RWPE2 (cell line): Measurements from ENCODE around the gene POLA2.
A peak's percentile ranks its signal among the peaks of the same experiment; 100 is the strongest.

Source experiments
- ATAC-seq: fragments of 200-7000 bp; cut with Tn5 transposase; 3 replicates; pipeline ENCODE4 v1.9.1; 2021; ENCODE audit warnings: low read depth
- DNase-seq: peaks from one replicate; pipeline ENCODE4 v3.0.0-alpha.2; 2020; ENCODE audit warnings: low spot score
- H3K27ac ChIP-seq: fragments of 450-650 bp; 2 replicates; pipeline ENCODE4 v1.5.1; 2017; ENCODE audit warnings: mild to moderate bottlenecking; ENCODE audit not compliant: poor library complexity, severe bottlenecking
- H3K27me3 ChIP-seq: fragments of 250-450 bp; sonication (Bioruptor Pico); 2 replicates; pipeline ENCODE4 v1.5.1; 2021; ENCODE audit warnings: mild to moderate bottlenecking, moderate library complexity; ENCODE audit not compliant: insufficient read depth, poor library complexity, severe bottlenecking
- H3K36me3 ChIP-seq: fragments of 250-450 bp; sonication (Bioruptor Pico); 2 replicates; pipeline ENCODE4 v1.5.1; 2020; ENCODE audit warnings: low read depth, mild to moderate bottlenecking, moderate library complexity
- H3K4me1 ChIP-seq: fragments of 250-450 bp; sonication (Bioruptor Pico); 2 replicates; pipeline ENCODE4 v1.5.1; 2021; ENCODE audit warnings: mild to moderate bottlenecking, moderate library complexity; ENCODE audit not compliant: insufficient read depth, poor library complexity, severe bottlenecking
- H3K4me3 ChIP-seq: fragments of 250-450 bp; sonication (Bioruptor Pico); 2 replicates; pipeline ENCODE4 v1.5.1; 2021; ENCODE audit warnings: mild to moderate bottlenecking, moderate library complexity; ENCODE audit not compliant: severe bottlenecking
- H3K9me3 ChIP-seq: fragments of 250-450 bp; sonication (Bioruptor Pico); 2 replicates; pipeline ENCODE4 v1.5.1; 2021; ENCODE audit warnings: mild to moderate bottlenecking, moderate library complexity; ENCODE audit not compliant: severe bottlenecking
- TF ChIP-seq, protein P1 (sequence below): fragments of 450-650 bp; IDR thresholded peaks from one replicate; pipeline ENCODE4 v1.5.1; 2017; ENCODE audit warnings: mild to moderate bottlenecking, moderate library complexity; ENCODE audit not compliant: poor library complexity, severe bottlenecking

Gene POLA2

DNA sequence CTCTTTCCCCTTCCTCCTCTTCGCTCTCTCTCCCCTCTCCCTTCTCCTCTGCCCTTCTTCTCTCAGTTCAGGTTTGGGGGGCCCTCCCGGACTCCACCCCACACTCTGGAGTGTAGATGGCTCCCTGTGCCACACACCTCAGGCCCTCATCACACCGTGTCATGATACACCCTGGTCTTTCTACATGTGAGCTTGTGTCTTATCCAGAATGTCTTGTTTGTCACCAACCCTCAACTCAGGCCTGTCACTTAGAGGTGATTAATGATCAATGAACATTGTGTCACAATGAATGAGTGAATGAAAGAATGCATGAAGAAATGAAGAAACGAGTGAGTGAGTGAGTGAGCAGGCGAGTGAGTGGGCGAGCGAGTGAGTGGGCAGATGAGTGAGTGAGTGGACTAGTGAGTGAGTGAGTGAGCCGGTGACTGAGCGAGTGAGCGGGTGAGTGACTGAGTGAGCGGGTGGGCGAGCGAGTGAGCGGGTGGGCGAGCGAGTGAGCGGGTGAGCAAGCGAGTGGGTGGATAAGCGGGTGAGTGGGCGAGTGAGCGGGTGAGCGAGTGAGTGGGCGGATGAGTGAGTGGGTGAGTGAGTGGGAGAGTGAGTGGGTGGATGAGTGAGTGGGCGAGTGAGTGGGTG lies 46.2 kb upstream of the POLA2 start:
- ATAC-seq (no peak), DNase-seq (no peak)
- Histone ChIP-seq H3K4me1 (no peaks in the 10 kb centered on the region), H3K9me3 (no peaks in the 10 kb centered on the region), H3K27me3 (no peaks in the 10 kb centered on the region), H3K4me3 (no peak overlapping the region), H3K36me3 (peaks cover 9% of the 10 kb centered on the region), H3K27ac (no peak overlapping the region)
- TF ChIP-seq, protein P1, sequence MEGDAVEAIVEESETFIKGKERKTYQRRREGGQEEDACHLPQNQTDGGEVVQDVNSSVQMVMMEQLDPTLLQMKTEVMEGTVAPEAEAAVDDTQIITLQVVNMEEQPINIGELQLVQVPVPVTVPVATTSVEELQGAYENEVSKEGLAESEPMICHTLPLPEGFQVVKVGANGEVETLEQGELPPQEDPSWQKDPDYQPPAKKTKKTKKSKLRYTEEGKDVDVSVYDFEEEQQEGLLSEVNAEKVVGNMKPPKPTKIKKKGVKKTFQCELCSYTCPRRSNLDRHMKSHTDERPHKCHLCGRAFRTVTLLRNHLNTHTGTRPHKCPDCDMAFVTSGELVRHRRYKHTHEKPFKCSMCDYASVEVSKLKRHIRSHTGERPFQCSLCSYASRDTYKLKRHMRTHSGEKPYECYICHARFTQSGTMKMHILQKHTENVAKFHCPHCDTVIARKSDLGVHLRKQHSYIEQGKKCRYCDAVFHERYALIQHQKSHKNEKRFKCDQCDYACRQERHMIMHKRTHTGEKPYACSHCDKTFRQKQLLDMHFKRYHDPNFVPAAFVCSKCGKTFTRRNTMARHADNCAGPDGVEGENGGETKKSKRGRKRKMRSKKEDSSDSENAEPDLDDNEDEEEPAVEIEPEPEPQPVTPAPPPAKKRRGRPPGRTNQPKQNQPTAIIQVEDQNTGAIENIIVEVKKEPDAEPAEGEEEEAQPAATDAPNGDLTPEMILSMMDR = no peak

DNA sequence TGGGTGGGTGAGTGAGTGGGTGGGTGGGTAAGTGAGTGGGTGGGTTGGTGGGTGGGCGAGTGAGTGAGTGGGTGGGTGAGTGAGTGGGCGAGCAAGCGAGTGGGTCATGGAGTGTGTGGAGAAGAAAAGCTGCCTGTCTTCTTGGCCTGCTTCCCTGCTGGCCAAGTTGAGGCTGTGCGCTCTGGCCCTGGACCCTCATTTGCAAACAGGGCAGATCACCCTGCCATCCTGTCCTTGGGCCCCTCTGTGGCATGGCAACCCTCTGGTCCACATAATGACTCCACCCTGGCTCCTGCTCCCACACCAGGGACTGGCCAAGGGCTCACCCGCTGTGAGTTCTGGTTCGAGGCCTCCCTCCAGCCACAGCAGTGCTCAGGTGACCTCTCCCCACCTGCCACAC lies 44.9 kb upstream of the POLA2 start:
- H3K4me1 ChIP-seq = no peaks in the 10 kb centered on the region
- H3K4me3 ChIP-seq = no peak overlapping the region
- H3K9me3 ChIP-seq = no peaks in the 10 kb centered on the region
- ATAC-seq (0 out of 3 replicates have a peak, but pooled peaks have one; percentile 13), DNase-seq (no peak)
- TF ChIP-seq, protein P1 = no peak
- no peak overlapping the region for H3K27ac ChIP-seq
- H3K36me3 ChIP-seq = no peaks in the 10 kb centered on the region
- H3K27me3 ChIP-seq = no peaks in the 10 kb centered on the region

DNA sequence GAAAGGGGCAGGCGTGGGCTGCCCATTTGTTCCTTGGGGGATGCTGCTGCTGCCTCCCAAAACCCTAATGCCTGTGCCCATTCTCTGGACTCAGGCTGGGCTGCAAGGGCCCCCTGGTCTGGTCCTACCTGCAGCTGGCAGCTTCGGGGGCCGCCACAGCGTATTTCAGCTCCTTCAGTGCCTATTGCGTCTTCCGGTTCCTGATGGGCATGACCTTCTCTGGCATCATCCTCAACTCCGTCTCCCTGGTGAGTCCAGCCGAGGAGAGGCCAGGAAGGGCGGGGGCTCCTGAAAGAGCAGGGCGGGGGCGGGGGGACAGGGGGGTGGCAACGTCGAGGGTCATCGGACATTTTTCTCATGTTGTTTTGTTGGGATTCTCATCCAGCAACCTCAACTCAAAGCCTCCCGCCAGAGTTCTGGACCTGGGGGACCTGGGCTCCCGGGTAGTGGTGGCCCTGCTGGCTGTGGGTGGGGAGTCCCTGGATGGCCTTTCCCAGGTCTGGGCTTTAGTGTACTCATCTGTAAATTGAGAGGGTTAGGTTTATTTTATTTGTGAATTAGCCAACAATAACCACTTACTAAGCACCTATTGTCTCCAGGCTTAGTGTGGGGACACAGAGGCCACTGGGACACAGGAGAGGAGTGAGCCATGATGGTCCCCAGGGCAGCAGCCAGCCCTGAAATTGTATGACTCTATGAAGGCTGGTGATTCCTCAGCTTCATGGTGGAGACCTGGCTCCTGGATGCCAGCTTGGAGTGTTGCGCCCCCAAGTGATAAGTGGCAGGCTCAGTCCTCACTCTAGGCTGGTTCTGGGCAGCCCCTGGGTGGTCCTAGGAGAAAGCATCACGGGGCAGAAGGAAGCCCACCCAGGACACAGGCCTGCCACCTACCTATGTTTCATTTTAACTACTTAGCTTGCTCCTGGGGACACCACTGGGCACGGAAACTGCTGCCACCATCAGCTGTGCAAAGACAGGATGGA lies 44.0 kb upstream of the POLA2 start:
- Histone ChIP-seq H3K27me3 (no peaks in the 10 kb centered on the region), H3K4me3 (no peak overlapping the region), H3K9me3 (no peaks in the 10 kb centered on the region), H3K36me3 (no peaks in the 10 kb centered on the region), H3K27ac (no peak overlapping the region), H3K4me1 (no peaks in the 10 kb centered on the region)
- TF ChIP-seq, protein P1 = no peak
- DNase-seq (no peak), ATAC-seq (no peak)

DNA sequence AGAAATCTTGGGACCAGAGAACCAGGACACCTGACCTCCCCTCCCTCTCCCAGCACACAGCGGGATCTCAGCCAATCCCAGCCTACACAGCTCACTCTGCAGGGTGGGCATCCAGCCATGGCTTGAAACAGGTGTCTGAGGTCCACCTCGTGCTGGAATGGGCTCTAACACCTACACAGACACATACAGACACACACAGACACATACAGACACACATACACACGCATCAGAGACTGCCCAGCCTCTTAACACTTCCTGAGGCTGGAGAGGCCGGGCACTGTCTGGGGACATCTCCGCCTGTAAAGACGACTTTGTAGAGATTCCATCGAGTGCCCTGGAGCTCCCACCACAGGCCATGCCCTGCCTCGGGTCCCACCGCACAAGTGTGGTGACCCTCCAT lies 43.3 kb upstream of the POLA2 start:
- TF ChIP-seq, protein P1 = no peak
- ATAC-seq (no peak), DNase-seq (no peak)
- H3K4me1 ChIP-seq = no peaks in the 10 kb centered on the region
- H3K4me3 ChIP-seq = no peak overlapping the region
- no peak overlapping the region for H3K27ac ChIP-seq
- no peaks in the 10 kb centered on the region for H3K27me3 ChIP-seq
- H3K9me3 ChIP-seq = no peaks in the 10 kb centered on the region
- H3K36me3 ChIP-seq = no peaks in the 10 kb centered on the region

DNA sequence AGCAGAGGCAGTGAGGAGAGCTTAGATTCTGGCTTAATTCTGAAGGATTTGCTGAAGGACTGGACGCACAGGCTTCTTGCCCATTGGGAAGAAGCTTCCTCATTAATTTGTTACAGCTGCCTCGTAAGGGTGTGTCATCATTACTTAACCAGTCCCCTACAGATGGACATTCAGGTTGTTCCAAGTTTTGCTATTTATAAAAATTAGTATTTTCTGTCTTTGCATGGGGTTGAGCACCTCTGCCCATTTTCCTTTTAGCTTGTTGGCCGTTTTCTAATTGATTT lies 41.9 kb upstream of the POLA2 start:
- H3K27ac ChIP-seq = no peak overlapping the region

More for the DNA sequence above, 41.9 kb upstream of the POLA2 start:
- Histone ChIP-seq H3K36me3 (no peaks in the 10 kb centered on the region), H3K27me3 (no peaks in the 10 kb centered on the region), H3K9me3 (no peaks in the 10 kb centered on the region), H3K4me1 (peaks cover 2% of the 10 kb centered on the region), H3K4me3 (no peak overlapping the region)
- no peak for DNase-seq
- no peak for ATAC-seq
- TF ChIP-seq, protein P1 = no peak
